Colon (tissue), 2 donors: ENCODE measurements around the gene MLLT1.

Experiments
- FAIRE-seq: peaks from 2 replicates; lab custom pipeline; 2012; peaks lifted over from hg19 to GRCh38; lab: Jason Lieb, UNC
- donor health status: control.
- donor health status: control.

MLLT1 gene

DNA sequence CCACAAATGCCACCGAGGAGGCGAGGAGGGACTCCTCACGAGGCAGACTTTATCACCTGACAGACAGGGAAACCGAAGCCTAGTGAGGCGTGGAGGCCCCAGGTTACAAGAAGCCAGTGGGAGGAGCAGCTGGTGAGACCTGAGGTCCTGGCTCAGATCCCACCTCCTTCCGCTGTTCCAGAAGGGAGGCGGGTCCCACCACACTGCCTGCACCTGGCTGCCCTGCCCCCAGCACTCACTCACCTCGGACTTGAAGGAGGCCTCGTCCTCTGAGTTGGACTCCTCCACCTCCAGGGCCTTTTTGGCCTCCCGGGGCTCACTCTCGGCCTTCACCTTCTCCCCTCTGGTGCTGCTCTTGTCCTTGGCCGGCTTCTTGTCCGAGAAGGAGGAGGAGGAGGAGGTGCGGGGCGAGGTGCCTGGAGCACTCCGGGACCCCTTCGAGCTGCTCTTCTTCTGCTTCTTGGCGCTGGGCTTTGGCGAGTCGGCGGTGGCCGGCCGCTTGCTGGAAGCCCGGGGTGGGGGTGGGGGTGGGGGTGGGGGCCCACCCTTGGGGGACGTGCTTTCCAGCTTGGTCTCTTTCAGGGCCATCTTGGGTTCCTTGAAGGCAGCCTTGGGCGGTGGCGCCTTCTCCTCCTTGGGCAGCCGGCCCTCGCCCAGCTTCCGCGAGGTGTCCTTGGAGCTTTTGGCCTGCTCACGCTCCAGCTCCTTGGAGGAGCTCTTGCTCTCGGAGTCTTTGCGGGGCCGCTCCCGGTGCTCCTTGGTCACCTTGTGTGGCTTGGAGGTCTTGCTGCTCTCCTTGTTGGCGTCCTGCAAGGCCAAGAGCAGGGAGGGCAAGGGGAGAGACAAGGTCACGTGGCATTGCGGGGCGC, 57.7 kb downstream of the MLLT1 start:
- FAIRE-seq, result no peak

DNA sequence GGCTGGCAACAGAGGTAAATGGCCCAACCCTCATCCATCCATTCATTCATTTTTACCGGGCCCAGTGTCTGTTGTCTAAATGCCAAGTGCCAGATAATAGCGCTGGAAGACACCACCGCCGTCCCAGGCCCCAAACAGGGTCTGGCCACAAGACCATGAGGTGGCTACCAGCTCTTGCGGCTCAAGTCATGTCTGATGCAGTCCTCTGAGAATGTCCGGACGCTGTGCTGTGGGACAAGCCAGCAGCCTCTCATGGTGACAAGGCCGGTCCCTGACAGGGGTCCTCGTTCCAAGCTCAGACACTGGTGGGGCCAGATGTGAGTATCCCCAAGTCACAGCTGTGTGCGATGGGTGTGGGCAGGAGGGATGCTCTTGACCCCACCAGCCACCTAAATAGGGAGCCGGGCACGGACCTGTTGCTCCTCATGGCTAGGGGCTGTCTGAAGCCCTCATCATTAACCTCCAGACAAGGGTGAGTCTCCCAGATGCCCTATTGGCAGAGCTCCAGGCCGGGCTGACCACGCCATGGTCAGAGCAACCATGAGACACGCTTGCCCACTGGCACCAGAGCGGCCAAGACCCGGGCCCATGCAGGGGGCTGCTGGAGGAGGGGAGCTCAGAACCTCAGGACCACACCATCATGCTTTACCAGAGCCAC, 58.4 kb downstream of the MLLT1 start:
- no peak for FAIRE-seq

DNA sequence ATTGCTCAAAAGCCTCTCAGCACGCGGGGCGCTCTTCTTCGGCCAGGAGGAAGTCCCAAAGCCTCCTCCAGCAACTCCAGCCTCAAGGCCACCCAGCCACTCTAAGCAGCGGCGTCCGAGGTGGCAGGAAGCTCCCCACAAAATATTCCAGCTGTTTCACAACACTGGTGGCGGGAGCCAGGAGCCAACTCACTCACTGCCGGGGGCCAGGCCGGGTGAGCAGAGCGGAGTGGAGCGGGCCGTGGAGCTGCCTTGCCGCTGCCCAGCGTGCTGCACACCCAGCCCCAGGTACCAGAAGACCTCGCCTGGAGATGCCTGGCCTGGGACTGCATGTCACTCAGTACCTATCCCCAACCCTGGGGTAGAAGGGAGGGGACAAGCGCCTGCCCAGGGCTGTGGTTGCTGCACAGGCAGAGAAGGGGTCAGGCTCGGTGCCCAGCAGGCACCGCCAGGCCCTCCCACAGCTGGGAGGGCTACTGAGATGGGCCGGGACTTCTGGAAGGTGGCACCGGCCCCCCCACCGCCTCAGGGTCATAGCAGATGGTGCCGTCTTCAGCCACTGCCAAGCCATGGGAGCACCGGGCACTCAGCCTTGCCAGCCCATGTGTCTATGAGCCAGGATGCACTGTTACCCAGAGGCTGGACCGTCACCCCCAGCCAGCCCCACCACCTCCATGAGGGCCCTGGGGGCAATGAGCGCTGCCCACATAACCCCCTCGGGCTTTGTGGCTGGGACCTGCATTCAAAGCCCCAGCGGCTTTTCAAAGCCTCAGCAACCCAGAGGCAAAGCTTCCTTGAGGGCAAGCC, 59.2 kb downstream of the MLLT1 start:
- FAIRE-seq, result no peak

DNA sequence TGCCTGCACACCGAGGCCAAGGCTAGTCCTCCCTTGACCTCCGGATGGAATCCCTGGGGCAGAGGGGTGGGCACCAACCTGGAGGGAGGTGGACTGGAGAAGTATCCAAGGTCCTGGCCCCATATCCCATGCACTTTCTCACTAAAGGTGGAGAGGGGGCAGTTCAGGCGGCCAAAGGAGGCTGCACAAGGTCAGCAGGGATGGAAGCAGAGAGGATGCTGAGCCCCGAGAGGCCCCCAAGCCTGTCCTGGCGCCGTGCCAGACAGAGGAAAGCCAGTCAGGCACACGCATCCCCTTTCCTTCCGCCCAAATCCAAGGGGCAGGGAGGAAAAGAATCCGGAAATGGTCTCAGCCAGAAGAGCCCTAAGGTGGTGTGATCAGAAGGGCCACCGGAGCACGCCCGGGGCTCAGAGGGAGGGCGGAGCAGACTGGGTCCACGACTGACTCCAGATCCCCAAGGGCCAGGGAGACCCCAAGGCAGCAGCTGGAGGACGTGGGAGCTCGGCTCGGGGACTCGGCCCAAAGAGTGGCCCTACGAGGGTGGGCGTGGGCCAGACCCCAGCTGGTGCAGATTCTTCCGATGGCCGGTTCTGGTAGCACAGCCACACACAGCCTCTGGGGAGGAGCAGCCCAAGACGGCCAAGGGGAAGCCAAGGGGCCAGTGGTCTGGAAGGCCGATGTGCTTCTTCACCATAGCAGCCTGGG, 60.0 kb downstream of the MLLT1 start:
- no peak for FAIRE-seq

DNA sequence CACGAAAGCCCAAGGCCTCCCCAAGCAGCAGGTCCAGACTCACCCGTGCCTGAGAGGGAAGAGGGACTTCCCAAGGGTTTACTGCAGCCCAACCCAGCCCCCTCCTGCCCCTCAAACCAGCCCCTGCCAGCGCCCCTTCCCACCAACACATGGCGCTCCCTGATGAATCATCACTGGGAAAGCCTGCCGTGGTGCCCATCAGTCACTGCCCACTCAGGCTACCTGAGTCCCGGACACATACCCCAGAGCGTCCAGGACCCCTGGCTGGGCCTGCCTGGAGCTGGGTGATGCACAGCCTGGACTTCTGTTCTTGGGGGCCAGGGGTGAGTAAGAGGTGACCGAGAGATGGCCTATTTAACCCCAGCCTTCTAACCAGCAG, 60.6 kb downstream of the MLLT1 start:
- FAIRE-seq, result no peak

DNA sequence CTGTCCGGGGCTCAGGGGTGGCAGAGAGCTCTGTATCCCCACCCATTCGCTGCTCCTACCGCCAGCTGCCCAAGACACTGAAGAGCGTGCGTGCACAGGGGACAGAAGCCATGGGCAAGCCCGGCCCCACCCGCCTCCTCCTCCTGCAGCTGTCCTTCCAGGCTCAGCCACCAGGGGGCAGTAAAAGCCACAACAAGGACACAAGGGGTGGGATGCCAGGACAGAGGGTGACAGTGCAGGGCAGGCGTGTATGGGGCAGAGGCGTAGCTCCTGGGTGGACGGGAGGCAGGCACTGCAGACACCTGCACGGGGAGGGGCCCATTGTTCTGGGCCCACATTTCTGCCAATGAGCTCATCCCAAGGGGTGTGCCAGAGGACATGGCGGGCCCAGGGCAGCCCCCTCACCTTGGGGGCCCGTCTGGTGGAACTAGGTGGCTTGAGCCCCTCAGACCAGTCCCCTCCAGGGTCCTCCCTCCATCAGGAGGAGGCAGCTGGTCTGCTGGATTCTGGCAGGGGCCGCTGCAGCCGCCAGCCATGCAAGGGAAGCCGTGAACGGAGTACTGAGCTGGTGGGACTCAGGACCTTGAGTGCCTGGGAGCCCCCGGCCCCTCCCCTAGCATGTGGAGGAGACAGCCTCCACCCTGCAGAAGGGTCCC, 61.2 kb downstream of the MLLT1 start:
- no peak for FAIRE-seq

DNA sequence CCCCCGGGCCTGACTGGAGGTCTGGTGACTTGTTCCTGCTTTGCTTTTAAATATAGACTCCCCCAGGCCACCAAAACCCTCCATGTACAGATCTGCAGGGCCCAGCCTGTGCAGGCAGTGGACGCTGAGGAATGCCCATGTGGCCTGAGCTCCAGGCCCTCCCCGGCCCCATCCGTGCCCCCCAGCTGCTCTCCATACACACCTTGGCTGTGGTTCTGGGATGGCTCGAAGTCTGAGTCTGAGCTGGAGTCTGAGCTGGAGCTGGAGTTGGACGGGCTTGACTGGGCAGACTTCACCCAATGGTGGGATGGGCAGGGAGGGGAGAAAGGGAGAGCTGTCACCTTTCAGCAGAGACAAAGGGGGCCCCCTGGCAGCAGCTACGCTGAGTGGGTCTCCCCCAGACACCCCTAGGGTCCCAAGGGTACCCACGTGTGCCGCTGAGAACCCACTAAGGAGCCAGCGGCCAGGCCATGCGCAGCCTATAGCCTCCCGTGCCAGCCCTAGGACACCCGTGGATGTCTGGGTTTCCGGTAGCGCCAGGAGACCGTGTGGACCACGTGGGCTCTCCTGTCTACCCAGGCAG, 61.9 kb downstream of the MLLT1 start:
- no peak for FAIRE-seq

DNA sequence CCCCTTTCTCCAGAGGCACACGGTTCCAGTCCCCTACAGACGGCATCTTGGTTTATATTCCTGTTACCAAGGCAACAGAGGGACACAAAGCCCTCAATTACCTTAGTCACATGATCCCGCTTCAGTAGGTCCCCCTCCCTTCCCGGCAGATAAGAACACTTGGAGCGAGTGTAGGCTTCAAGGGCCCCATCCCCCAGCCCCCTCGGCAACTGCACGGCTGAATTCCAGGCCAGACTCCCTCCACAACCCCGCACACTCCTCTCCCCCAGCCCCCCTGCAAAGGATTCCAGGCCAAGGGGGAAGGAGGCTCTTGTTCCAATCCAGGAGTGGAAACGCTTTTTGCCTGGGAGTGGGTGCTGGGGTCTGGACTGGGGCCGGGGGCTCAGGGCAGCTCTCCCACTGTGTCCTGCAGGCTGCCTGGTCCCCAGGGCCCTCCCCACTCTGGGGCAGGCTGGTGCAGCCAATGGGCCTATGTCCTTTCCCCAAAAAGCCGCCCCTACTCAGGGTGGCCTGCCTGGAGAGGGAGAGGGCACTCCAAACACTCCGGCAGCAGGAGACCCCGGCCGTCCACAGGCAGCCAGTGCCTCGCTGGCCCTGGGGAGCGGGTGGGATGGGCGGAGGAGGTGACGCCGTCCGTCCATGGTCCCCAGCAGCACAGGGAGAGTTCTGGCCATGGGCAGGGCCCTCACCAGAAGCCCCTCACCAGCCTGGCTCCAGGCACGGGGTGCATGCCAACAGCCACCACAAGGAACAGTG, 62.6 kb downstream of the MLLT1 start:
- no peak for FAIRE-seq

DNA sequence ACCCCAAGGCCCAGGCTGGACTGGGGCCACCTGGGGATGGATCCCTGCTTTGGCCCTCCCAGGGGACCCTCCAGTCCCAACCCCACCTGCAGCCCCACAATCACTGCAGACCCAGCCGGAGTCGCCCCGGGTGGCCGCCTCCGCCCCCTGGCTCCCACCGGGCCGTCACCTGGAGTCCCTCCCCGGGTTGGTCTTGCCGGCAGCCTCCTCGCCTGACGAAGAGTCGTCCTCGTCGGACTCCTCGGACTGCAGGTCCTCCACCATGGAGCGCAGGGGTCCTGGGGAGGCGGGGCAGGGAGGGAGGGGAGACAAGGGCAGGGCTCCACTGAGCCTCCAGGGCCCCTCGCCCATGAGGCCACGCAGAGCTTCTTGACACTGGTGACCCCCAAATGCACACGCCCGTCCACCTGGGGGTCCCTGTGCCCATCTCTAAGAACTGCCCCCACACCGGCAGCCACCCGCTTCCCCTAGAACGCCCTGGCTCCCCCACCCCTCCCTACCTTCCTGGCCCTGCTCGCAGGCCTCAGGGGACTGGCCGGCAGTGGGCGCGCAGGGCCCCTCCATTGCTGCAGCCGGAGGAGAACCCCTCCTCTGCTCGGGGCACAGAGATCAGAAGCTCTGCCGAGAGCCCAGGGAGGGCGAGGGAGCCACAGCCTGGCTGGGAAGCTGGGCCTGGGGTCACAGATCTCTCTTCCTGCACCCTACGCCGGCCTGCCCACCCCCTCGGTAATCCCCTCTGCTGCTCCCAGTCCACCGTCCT, 63.4 kb downstream of the MLLT1 start:
- no peak for FAIRE-seq

DNA sequence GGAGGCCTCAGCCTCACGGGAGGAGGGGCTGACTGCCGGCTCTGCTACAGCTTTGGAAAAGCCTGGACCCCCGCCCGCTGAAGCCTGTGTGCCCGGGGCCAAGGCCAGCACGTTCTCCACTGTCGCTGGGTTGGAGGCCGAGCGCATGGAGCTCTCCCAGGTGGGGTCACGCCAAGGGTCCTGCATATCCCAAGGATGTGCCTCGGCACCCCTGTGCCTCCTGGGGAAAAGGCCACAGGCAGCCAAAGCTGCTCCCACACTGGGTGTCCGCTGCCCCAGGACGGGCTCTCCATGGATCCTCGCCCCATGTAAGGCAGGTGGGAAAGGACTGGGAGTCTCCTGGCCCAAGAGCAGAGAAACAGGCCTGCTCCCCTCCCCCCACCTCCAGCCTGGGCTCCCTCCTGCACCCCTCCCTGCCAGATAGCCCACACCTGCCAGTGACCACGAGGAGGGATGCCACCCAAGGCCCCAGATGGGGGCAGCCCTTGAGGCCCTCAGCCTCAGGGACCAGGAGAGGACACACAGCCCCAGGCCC, 64.0 kb downstream of the MLLT1 start:
- no peak for FAIRE-seq

DNA sequence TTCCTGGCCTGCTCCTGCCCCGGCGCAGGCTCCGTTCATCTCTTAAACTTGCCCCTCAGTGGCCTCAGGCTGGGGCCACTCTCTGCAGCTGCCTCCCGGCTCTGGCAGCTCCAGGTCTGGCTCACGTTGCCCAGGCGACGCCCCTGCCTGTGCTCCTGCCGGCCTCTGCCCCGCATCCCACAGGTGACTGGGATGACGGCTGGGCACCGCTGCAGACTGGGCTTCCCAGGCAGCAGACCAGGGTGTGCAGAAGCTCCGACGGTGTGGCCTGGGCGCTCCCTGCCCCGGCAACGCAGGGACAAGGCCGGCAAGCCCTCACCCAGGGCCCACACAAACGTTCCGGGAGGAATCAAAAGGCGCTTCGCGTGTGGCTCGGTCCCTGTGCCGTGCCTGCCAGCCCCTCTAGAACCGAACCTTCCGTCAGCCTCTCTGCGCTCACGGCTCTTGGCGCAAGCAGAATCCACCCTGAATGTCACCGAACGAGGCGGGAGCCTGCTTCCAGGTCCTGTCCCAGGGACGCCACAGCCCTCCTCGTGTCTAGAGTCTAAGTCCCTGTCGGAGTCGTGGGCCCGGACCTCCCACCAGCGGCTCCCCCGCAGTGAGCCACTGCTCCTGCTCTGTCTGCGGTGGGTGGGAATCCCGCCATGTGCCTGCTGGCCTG, 64.8 kb downstream of the MLLT1 start:
- FAIRE-seq, result no peak

DNA sequence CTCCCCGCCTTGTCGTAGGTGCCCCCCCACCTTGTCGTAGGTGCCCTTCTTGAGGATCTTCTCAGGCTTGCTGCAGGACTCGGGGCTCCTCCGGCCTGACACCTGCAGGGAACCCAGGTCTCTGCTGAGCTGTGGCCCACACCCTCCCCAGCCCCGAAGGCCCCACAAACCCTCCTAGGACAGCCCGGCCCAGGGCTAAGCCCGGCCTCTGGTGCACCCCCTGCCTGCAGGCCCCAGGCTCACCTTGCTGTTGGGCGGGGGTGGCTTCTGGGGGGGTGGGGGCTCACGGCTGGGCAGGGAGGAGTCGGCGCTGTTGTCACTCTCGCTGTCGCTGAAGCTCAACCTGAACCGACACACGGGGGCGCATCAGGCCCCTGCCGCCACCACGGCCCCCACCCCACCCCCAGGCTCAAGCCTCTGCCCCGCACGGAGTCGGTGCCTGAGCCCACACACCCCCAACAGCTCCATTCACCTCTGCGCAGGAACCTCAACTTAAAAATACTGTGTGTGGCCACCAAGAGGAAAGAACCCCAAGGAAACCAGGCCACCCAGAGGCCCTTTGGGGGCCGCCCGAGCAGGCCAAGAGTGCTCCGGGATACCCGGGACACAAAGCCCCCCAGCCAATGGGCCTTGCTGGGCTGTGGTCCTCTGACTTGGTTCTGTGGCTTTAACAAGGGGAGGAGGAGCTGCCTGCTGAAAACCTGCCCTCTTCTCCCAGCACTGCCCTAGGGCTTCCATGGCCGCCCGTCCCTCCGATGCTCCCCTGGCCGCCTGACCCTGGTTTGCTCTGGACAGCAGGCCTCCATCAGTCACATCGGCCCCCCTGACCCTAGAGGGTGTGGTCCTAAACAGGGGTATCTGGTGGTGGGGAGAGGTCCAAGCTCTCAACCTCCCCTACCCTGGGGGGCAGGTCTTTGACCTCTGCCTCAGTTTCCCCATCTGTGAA, 65.8 kb downstream of the MLLT1 start:
- FAIRE-seq, result no peak

DNA sequence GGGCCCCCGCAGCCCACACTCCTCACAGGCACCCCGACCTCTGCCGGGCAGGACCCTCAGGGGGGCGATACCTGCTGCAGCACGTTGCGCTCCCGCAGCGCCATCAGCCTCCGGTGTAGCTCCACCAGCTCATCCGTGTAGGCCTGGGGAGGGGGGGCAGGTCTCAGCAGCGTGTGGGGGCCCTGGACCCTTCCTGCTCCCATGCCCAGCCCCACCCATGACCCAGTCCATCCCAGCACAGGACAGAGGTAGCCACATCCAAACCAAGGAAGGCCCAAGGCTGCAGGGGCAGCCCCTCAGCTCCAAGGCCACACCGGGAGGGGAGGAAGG, 66.5 kb downstream of the MLLT1 start:
- FAIRE-seq, result no peak

DNA sequence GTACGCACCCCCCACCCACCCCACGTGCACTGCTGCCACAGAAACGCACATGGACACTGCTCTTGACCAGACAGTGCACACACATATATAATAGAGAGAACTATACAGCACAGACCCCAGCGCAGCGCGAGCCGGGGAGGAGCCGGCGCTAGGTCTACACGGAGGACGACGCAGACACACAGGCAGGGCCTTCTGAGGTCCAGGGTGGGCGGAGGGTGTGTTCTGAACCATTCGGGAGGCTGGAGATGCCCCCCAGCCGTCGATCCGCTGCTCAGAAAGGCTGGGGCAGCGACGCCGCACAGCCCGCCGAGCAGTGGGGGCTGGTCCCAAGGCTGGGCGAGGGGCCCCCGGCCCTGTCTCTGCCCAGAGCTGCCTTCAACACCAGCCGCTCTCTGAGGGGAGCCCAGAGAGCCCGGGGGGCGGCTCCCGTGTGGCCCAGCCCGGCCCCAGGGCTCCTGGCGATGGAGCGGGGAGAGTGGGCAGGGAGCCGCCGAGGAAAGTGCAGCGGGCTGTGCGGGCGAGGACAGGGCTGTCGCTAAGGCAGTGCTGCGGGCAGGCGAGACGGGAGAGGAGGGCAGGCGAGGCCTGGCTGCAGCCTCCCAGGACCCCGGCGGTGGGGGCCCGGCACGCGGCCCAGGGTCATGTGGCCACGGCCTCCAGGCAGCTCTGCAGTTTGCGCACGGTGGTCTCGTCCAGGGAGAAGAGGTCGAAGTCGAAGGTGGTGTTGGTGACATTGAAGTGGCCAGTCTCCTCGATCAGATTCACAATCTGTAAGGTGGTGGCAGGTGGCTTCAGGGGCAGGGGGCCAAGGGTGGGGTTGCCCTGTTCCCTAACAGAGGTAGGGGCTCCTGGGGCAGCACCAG, 67.1 kb downstream of the MLLT1 start:
- no peak for FAIRE-seq

DNA sequence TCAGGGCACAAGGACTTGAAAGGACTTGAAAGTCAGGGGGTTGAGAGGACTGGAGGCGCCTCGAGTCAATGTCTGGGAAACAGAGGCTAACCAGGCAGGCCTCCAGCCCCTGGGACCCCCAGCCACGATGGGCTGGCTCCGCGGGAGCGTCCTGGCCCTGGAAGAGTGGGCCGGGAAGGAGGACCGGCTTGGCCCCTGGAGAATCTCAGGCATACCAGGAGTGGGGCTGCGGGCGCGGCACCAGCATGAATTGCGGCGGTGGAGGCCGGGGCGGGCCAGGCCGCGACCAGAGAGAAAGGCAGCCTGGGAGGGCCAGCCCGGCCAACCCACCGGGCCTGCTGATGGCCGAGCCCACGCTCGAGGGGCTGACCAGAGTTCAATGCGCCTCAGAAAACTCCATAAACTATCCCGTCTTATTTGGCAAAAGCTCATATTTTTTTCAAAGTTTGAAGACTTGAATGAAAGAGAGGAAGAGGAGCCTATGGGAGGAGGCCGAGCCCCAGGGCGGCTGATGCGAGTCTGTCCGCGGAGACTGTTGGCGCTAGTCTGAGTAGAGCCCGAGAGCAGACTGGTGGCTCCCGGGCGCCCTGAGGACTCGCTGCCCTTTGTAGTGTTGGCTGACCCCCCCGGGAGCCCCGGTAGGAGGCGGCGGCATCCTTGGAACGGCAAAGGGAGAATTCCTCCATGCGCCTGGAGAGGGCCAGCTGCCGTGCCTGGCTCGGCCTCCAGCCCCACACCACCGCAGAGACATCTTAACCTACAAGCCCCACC, 68.0 kb downstream of the MLLT1 start:
- no peak for FAIRE-seq
